GM21786 (cell line): ENCODE results near the gene TMEM212.
"Not testable (repeated sequence)": the region's sequence is repeated elsewhere in the genome, so short reads cannot be mapped to it uniquely, and the experiment has no call there.

Experiments
- ATAC-seq: cut with Tn5 transposase; IDR thresholded peaks from one replicate; pipeline ENCODE4 v1.9.1; 2021; ENCODE audit not compliant: unreplicated experiment

The TMEM212 gene

GRCh38 chr3:171854649-171855305, 11.6 kb downstream of the TMEM212 start:
- no peak for ATAC-seq

GRCh38 chr3:171858770-171859169, 15.6 kb downstream of the TMEM212 start:
- ATAC-seq: not testable (repeated sequence)

GRCh38 chr3:171860830-171861535, 17.8 kb downstream of the TMEM212 start:
- ATAC-seq: no peak

- ATAC-seq: no peak
Measured at GRCh38 chr3:171862392-171862791, 19.2 kb downstream of the TMEM212 start.

- no peak for ATAC-seq
Measured at GRCh38 chr3:171862993-171863521, 19.9 kb downstream of the TMEM212 start.

- no peak for ATAC-seq
Measured at GRCh38 chr3:171863920-171864319, 20.8 kb downstream of the TMEM212 start.

- ATAC-seq: no peak
Measured at GRCh38 chr3:171865191-171865865, 22.2 kb downstream of the TMEM212 start.

GRCh38 chr3:171867981-171868380, 24.8 kb downstream of the TMEM212 start:
- ATAC-seq: no peak

- ATAC-seq: no peak
Measured at GRCh38 chr3:171871392-171872274, 28.5 kb downstream of the TMEM212 start.

- no peak for ATAC-seq
Measured at GRCh38 chr3:171873580-171873979, 30.4 kb downstream of the TMEM212 start.

GRCh38 chr3:171874251-171874681, 31.1 kb downstream of the TMEM212 start:
- no peak for ATAC-seq

GRCh38 chr3:171874879-171875278, 31.7 kb downstream of the TMEM212 start:
- no peak for ATAC-seq

GRCh38 chr3:171875923-171876412, 32.8 kb downstream of the TMEM212 start:
- no peak for ATAC-seq

GRCh38 chr3:171876680-171877147, 33.6 kb downstream of the TMEM212 start:
- no peak for ATAC-seq

- ATAC-seq: no peak
Measured at GRCh38 chr3:171878461-171879225, 35.5 kb downstream of the TMEM212 start.

- ATAC-seq: no peak
Measured at GRCh38 chr3:171879472-171879871, 36.3 kb downstream of the TMEM212 start.

- no peak for ATAC-seq
Measured at GRCh38 chr3:171880101-171880870, 37.1 kb downstream of the TMEM212 start.

GRCh38 chr3:171881251-171881650, 38.1 kb downstream of the TMEM212 start:
- no peak for ATAC-seq
